Upper lobe of left lung (tissue), 4 donors: ENCODE measurements around the gene CBLB.

Experiments
- CTCF ChIP-seq, 6 experiments: fragments of 450-650 bp in 4 of 6; fragments of 200-600 bp in 2 of 6; sonication (generic) in 2 of 6; IDR thresholded peaks; one replicate each; pipeline ENCODE4 v1.5.1; 2016 to 2019; ENCODE audit warnings: antibody characterized with exemption in 6 of 6
- POLR2A ChIP-seq, 4 donors: fragments of 450-650 bp; IDR thresholded peaks; one replicate each; pipeline ENCODE4 v1.5.1; 2016 to 2017; ENCODE audit warnings: antibody characterized with exemption in 4 of 4, mild to moderate bottlenecking in 2 of 4
- POLR2AphosphoS5 ChIP-seq, 2 donors: sonication (generic); formaldehyde crosslinking; IDR thresholded peaks; one replicate each; pipeline ENCODE4 v1.5.1; 2017; ENCODE audit warnings: antibody characterized with exemption in 2 of 2

GRCh38 chr3:105746231-105746996 lies 122.4 kb downstream of the CBLB start:
- TF ChIP-seq CTCF (IDR thresholded peaks at IDR 0.05) (no peak), POLR2A (IDR thresholded peaks at IDR 0.05) (no peak), POLR2AphosphoS5 (IDR thresholded peaks at IDR 0.05) (no peak)
